ENCODE results near the gene PKP3.
A peak's percentile ranks its signal among the peaks of the same experiment; 100 is the strongest.
"Not testable (repeated sequence)": the region's sequence is repeated elsewhere in the genome, so short reads cannot be mapped to it uniquely, and the experiment has no call there.

The PKP3 gene

GRCh38 chr11:379205-380094 lies 14.6 kb upstream of the PKP3 start:
- DNase-seq, result no peak

DNA sequence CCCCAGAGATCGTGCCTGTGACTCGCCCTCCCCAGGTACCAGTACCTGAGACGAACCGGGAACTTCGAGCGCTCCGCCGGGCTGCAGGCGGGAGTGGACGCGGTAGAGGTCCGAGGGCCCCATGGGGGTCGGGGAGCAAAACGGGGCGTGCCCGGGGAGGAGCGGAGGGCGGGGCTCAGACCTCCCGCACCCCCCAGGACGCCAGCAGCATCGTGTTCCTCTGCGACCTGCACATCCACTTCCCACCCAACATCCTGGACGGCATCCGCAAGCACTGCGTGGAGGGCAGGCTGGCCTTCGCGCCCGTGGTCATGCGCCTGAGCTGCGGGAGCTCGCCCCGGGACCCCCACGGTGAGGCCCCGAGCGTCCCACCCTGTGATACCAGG lies 13.9 kb upstream of the PKP3 start:
- no peak for DNase-seq

GRCh38 chr11:380491-380890 lies 13.5 kb upstream of the PKP3 start:
- DNase-seq, result no peak

- no peak for DNase-seq
Observed at GRCh38 chr11:380996-381395, 13.0 kb upstream of the PKP3 start.

DNA sequence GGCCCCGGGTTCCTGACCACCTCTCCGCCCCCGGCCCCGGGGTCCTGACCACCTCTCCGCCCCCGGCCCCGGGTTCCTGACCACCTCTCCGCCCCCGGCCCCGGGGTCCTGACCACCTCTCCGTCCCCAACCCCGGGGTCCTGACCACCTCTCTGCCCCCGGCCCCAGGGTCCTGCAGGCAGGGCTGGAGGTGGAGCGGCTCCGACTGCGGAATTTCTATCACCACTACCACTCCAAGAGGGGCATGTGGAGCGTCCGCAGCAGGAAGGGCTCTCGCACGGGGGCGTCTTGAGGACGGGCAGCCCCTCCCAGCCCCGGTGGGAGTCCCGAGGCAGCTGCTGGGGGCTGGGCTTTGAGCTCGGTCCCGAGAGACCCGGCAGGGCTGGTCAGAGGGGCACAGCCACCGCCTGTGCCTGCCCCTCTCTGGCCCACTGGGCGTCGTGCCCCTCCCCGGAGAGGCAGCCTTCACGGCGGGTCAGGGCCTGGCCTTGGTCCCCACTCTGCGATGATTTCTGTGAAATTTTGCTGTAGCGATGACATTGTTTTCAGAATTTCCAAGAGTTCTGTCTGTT lies 12.4 kb upstream of the PKP3 start:
- DNase-seq, result no peak

DNA sequence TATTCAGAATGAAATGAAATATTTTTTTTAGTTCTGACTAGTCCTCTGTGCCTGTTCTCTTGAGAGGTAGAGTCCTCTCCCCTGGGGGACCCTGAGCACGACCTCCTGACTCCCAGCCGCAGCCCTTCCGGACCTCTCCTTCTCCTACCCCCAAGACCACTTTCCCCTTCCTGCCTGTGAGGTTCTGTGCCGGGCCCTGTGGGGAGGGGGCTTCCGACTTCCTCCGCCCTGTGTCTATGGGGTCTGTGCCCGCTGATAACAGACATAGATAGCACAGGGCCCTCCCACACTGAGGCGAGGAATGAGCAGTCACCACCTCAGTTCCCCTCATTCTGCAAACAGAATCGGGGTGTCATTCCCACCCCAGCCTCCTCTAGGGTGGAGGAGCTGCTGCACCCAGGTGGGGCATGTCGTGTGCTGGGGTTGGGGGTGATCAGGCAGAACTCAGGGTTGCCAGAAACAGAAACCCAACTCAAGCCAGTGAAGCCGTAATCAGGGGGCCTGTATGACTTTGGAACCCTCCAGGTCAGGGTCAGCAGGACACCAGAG lies 11.9 kb upstream of the PKP3 start:
- DNase-seq, result no peak

- no peak for DNase-seq
Observed at GRCh38 chr11:383431-383830, 10.6 kb upstream of the PKP3 start.

DNA sequence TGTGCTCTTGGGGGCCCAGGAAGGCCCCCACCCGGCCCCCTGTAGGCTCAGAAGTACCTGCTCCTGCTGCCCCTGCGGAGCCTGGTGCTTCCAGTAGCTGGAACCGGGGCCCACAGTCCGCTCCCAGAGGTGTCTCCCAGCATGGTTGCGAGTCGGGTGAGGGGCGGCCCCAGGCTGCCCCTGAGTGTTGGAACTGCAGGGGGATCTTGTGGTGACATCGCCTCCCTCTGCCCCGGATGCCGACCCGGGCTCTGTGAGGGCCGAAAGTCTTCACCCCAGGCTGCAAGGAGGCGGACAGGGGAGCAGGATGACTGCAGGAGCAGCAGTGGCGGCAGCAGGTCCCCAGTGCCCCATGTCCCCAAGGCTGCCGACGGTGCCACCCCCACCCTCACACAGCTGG lies 9.5 kb upstream of the PKP3 start:
- no peak for DNase-seq

GRCh38 chr11:385594-386351 lies 8.2 kb upstream of the PKP3 start:
- DNase-seq, result no peak

DNA sequence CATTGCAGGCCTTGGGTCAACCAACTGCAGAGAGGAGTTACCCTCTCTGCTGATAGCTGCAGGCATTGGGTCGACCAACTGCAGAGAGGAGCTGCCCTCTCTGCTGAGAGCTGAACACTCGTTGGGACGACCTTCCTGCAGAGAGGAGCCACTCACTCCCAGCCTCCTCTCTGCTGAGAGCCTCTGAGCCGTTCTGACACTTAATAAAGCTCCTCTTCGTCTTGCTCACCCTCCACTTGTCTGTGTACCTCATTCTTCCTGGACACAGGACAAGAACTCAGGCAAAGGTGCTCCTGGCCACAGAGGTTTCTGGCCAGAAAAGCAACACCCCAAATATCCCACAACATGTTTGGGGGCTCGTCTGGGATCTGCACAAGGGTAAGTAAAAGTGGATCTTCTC lies 7.5 kb upstream of the PKP3 start:
- DNase-seq, result no peak

DNA sequence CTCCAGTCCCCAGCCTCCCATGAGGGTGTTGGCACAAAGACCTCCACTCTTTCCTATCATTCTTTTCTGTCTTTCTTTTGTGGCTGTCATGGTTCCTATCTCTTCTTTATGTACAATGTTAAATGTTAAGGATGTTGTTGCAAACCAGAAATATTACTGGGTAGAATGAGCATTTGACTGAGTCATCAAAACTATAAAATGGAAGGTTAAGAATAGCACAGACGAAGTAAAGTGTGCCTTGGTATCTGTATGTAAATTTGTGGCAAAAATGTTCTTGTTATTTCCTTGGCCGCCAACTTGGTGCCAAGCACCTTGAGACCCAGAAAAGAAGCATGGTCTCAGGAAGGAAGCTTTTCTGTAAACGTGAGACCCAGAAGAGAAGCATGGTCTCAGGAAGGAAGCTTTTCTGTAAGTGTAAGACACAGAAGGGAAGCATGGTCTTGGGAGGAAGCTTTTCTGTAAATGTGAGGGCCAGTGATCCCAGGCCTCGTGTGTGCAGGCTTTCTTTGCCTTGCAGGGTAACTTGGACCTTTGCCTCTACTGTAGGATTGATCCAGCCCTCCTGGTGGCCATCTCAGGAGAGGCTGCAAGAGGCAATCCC lies 6.7 kb upstream of the PKP3 start:
- DNase-seq, result no peak

DNA sequence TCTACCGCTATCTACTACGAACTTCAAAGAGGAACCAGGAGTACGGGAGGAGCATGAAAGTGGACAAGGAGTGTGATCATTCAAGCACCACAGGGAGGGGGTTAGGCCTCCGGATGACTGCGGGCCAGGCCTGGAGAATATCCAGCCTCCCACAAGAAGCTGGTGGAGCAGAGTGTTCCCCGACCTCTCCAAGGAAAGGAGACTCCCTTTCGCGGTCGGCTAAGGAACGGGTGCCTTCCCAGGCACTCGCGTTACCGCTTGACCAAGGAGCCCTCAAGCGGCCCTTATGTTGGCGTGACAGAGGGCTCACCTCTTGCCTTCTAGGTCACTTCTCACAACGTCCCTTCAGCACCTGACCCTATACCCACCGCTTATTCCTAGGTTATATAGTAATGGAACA lies 4.6 kb upstream of the PKP3 start:
- not testable (repeated sequence) for DNase-seq

- no peak for DNase-seq
Observed at GRCh38 chr11:390175-390574, 3.8 kb upstream of the PKP3 start.

DNA sequence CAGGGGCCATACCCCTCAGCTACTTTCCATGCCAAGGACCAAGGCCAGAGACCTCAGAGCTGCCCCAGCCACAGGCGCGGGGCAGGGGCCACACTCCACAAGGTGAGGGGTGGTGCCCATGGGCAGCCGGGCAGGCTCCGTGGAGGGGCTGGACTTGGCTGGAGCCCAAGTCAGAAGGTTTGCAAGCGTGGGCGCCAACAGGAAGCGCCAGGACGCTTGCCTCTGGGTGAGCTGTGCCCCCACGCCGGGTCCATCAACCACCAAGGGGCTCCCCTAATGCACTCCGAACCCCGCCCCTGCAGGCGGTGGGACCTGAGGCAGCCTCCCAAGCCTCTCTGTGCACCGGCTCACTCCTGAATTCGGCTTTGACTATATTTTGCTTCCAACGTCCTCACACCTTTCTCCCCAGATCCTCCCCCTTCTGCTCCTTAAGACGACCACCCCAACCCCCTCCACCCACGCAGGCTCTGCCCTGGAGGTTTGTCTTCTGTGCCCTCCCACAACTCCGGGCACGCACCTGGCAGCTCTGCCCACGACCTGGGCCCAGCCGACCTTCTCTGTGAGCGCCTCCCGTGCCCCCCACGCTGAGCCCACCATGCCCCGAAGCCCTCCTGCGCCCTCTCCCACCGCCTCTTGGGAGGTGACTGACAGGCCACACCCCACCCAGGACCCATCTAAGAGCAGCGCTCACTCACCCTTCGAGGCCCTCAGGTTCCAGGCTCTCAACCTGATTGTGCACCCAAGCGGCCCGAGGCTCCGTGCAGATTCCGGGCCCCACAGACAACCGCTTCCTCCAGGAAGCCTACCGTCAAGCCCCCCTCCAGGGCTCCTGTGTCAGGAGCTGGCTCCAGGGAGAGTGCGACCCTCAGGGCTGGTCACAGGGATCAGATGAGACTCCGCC lies 2.6 kb upstream of the PKP3 start:
- DNase-seq, result no peak

DNA sequence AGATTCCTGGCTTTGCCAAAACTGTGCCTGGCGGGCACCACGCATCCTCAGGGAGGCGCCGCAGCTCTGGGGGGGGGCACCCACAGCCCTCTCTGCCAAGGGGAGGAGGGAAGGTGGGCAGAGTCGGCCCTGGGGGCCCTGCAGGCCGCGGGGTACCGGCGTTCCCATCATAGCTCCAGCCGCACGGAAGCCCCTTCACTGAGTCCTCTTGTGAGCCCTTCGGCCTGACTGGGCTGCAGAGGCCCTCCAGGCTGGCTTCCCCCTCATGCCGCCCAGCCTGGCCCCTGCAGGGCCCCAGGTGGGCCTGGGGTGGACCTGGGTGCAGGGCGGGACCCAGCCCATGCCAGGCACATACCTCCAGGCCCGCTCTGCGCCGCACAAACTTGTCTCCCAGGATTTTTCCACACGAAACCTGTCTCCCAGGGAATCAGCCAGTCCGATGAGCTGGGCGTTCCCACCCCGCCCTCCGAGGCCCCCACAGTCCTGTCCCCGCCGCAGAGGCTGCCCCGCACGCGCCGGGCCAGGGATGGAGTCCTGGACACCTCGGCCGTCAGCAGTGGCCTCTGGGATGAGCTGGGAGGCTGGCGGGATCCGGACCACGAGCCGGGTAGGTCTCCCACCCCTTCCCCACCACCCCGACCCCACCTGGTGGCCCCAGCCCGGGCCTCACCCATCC lies 1.8 kb upstream of the PKP3 start:
- DNase-seq, result no peak

DNA sequence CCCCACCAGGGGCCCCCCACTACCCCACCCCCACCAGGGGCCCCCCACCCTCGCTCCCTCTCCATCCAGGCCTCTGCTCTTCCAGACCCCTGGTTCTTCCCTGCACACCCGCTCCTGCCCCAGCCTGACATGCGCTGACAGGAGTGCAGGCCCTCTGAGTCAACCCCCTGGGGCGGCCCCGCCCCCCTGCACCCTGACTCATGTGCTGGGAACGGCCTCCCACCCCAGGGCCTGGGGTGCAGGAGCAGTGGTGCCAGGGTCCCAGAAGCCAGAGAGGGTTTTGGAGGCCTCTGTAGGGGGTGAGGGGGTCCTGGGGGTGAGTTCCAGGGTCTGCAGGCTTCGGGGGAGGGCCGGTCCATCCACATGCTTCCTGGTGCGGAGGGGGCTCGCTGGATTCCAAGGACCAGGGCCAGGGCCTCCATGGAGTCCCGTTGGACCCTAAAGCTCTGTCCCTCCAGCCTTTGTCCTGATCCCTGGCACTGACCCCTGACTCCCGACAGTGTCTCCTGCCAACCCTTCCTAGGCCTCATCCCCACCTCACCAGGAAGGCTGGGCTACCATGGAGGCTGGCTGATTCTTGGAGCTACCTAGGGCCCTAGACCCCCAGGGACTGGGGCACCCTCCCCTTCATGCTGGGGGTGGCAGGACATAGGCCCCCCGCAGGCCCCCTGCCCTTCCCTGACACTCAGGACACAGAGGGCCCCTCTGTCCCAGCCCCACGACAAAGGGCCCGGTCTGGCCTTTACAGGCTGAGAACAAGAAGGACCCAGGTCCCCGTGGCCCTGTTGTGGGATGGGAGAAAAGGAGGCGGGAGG lies 583 bp upstream of the PKP3 start:
- peak; percentile 51 for DNase-seq

DNA sequence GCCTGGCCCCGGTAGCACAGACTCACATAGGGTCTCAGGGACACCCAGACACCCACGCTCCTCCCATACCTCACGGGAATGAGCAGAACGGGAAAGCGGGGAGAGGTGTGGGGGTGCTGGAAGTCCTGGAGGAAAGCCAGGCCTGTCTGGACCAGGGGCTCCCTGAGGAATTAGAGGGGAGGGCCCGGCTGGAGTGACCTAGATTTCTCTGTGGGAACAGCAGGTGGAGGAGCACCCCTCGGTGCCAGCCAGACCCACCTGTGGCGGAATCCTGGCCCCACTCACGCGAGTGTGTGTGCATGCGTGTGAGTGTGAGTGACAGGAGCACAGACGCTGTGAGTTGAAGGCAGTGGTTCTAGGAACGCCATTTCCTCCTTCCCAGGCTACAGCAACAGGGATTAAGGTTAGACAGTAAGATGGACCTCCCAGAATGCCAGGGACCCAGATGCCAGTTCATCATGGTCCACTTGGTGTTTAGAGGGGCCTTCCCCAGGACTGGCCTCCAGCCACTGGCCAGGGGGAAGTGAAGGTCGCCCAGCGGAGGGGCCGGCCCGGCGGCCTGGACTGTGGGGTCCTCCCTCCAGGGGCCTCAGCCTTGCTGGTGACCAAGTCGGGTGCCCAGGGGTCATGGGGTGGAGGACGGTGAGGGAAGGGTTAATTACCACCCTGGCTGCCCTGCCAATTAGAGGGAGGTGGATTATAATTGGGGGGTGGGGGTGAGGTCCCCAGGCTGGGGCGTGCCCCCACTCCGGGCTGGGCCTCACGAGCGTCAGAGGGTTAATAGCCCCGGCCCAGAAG lies 1.0 kb downstream of the PKP3 start:
- DNase-seq, result no peak

- DNase-seq, result no peak
Observed at GRCh38 chr11:395866-396265, 1.9 kb downstream of the PKP3 start.

DNA sequence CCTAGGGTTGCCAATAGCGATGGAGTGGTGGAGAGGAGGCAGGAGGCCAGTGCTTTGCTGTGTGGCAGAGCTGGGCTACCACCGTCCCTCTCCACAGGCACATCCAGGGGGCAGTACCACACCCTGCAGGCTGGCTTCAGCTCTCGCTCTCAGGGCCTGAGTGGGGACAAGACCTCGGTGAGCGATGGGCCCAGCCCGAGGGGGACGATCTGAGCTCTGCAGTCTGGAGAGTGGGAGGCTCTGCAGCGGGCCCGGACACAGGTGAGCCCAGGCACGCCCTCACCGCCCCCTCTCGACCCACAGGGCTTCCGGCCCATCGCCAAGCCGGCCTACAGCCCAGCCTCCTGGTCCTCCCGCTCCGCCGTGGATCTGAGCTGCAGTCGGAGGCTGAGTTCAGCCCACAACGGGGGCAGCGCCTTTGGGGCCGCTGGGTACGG lies 2.5 kb downstream of the PKP3 start:
- no peak for DNase-seq

Measured in stimulated activated CD4-positive, alpha-beta T cell treated with anti-CD3 and anti-CD28 coated beads, Interleukin-4, amount 100 ng/mL, for 1 hour (primary cell).